ENCODE measurements around the gene URB2. TPM values are rescaled to one million over a fixed set of nuclear protein-coding genes. Genes with fewer than 3 reads are reported as not detected.

Gene URB2
- total and polyA plus RNA-seq, 10 of the 15 experiments (the other 5 are each of a cell fraction or from before 2014, with no cell fraction given): 2.7 to 24.0 (median 16.9) TPM

GRCh38 chr1:229637746-229638145, 11.7 kb downstream of the URB2 start (continued):
- TF ChIP-seq ZBTB33 (IDR thresholded peaks at IDR 0.05): no peak

- ChIA-PET POLR2A (interaction anchor here (0.6 kb wide), 1 partner anchor 158 kb away, joined by 5 read pairs; no protein-coding TSS in a partner anchor), CTCF (no interaction called here), RAD21 (ENCODE audit: unreplicated experiment) (interaction anchor here (0.6 kb wide), 1 partner anchor 570 kb away, joined by 3 read pairs; no protein-coding TSS in a partner anchor), SMC1A (ENCODE audit: uncharacterized antibody, unreplicated experiment) (no interaction called here)
- 99% methylated on average over 12 of the region's 12 CpGs for WGBS (ENCODE audit: insufficient coverage, insufficient replicate concordance, low lambda C conversion rate, missing lambda C conversion rate)
- intact Hi-C loops (cut with micrococcal nuclease; ENCODE audit: unreplicated experiment) (no loop called here), in situ Hi-C loops (cut with MboI) (no loop called here)
- Histone ChIP-seq H3K36me3 (ENCODE audit: control insufficient read depth in 2 of 2, insufficient read depth in 2 of 2, low read length in 1 of 2) (peaks cover 28 to 36% of the 10 kb centered on the region in 2 experiments), H3K27me3 (replicated peaks in 1 of 2; ENCODE audit: control insufficient read depth in 2 of 2, insufficient read depth in 2 of 2, low read length in 1 of 2) (no peaks in the 10 kb centered on the region), H4K20me1 (ENCODE audit: control insufficient read depth, insufficient read depth) (no peaks in the 10 kb centered on the region; the same call in none of the 2 replicates), H3K4me3 (no peak overlapping the region), H3K4me2 (ENCODE audit: control insufficient read depth, insufficient read depth) (no peak overlapping the region), H3K4me1 (ENCODE audit: control insufficient read depth, insufficient read depth, low read length) (peaks cover 7% of the 10 kb centered on the region), H3K9ac (ENCODE audit: control insufficient read depth, insufficient read depth, low read length) (no peak overlapping the region), H3K79me2 (ENCODE audit: control insufficient read depth, insufficient read depth, low read length) (peaks cover 8% of the 10 kb centered on the region), H2AFZ (ENCODE audit: control insufficient read depth, low read depth, low read length) (no peak overlapping the region), H3K27ac (ENCODE audit: control insufficient read depth, insufficient read depth) (no peak overlapping the region), H3K9me3 (replicated peaks; ENCODE audit: control insufficient read depth, insufficient read depth, low read length) (no peaks in the 10 kb centered on the region)
- FAIRE-seq (no peak), ATAC-seq (no peak), DNase-seq (ENCODE audit: low read depth, low spot score) (no peak)
- no peak for TF ChIP-seq MXI1 (IDR thresholded peaks at IDR 0.05; ENCODE audit: low read depth, low read length)
- TF ChIP-seq PBX3 (IDR thresholded peaks at IDR 0.05; ENCODE audit: insufficient replicate concordance, low read depth, low read length): no peak
- BruUV-seq (replicated peaks): no TSS peak
These were observed 14.4 kb downstream of the URB2 start for GRCh38 chr1:229640455-229640854.

All from GM12878 (cell line).